ENCODE measurements around the gene TREML1. TPM values are rescaled to one million over a fixed set of nuclear protein-coding genes. Genes with fewer than 3 reads are reported as not detected.

The TREML1 gene
- total RNA-seq, 1 experiment from 2014 or later, result not detected

GRCh38 chr6:41163419-41163717, 9.2 kb upstream of the TREML1 start:
- CTCF ChIA-PET, result no interaction called here
- POLR2A ChIA-PET (ENCODE audit: low non-redundant PET), result interaction anchor here (0.5 kb wide), 1 partner anchor 28 kb away, joined by 5 read pairs; no protein-coding TSS in a partner anchor
- H3K4me1 ChIP-seq (ENCODE audit: insufficient read depth, low read length, poor library complexity, severe bottlenecking), result no peaks in the 10 kb centered on the region
- no peaks in the 10 kb centered on the region for H3K9me3 ChIP-seq (ENCODE audit: low read depth, low read length, poor library complexity, severe bottlenecking)
- intact Hi-C loops (cut with micrococcal nuclease; ENCODE audit: unreplicated experiment), result no loop called here
- no TSS peak for BruUV-seq (replicated peaks)
- H3K27me3 ChIP-seq (replicated peaks; ENCODE audit: insufficient read depth, low read depth, low read length, poor library complexity), result no peaks in the 10 kb centered on the region
- no peak overlapping the region for H3K4me3 ChIP-seq (ENCODE audit: low read depth, low read length, poor library complexity, severe bottlenecking)
- no peaks in the 10 kb centered on the region for H3K36me3 ChIP-seq (ENCODE audit: insufficient read depth, low read length, poor library complexity, severe bottlenecking)
- no peak for DNase-seq (ENCODE audit: low spot score)
- no peak overlapping the region for H3K27ac ChIP-seq (ENCODE audit: low read depth, low read length, poor library complexity, severe bottlenecking)
- no peak for TF ChIP-seq CTCF (conservative IDR thresholded peaks at IDR 0.05; ENCODE audit: low read depth, low read length)
- no peak for TF ChIP-seq EZH2 (IDR thresholded peaks at IDR 0.05; ENCODE audit: borderline replicate concordance, low read depth, low read length, poor library complexity, severe bottlenecking)

GRCh38 chr6:41162687-41163418, 8.7 kb upstream of the TREML1 start, which contains the start of gene TREM2:
TSS of gene TREM2 (minus strand) at chr6:41163116. CDS start at chr6:41163082, 34 bp downstream.
- H3K4me1 ChIP-seq (ENCODE audit: insufficient read depth, low read length, poor library complexity, severe bottlenecking), result no peaks in the 10 kb centered on the region
- TF ChIP-seq EZH2 (IDR thresholded peaks at IDR 0.05; ENCODE audit: borderline replicate concordance, low read depth, low read length, poor library complexity, severe bottlenecking) (no peak), CTCF (conservative IDR thresholded peaks at IDR 0.05; ENCODE audit: low read depth, low read length) (no peak)
- H3K4me3 ChIP-seq (ENCODE audit: low read depth, low read length, poor library complexity, severe bottlenecking), result no peak within 1 kb of the TSS
- intact Hi-C loops (cut with micrococcal nuclease; ENCODE audit: unreplicated experiment), result no loop called here
- no peak for DNase-seq (ENCODE audit: low spot score)
- no peaks in the 10 kb centered on the region for H3K9me3 ChIP-seq (ENCODE audit: low read depth, low read length, poor library complexity, severe bottlenecking)
- H3K36me3 ChIP-seq (ENCODE audit: insufficient read depth, low read length, poor library complexity, severe bottlenecking), result no peaks in the 10 kb centered on the region
- CTCF ChIA-PET, result no interaction called here
- no TSS peak for BruUV-seq (replicated peaks)
- no peak within 1 kb of the TSS for H3K27ac ChIP-seq (ENCODE audit: low read depth, low read length, poor library complexity, severe bottlenecking)
- H3K27me3 ChIP-seq (replicated peaks; ENCODE audit: insufficient read depth, low read depth, low read length, poor library complexity), result no peaks in the 10 kb centered on the region
- POLR2A ChIA-PET (ENCODE audit: low non-redundant PET), result interaction anchor here (0.5 kb wide), 1 partner anchor 29 kb away, joined by 5 read pairs; no protein-coding TSS in a partner anchor

- Histone ChIP-seq H3K9me3 (ENCODE audit: low read depth, low read length, poor library complexity, severe bottlenecking) (no peaks in the 10 kb centered on the region), H3K27me3 (replicated peaks; ENCODE audit: insufficient read depth, low read depth, low read length, poor library complexity) (no peaks in the 10 kb centered on the region), H3K36me3 (ENCODE audit: insufficient read depth, low read length, poor library complexity, severe bottlenecking) (no peaks in the 10 kb centered on the region), H3K4me3 (ENCODE audit: low read depth, low read length, poor library complexity, severe bottlenecking) (no peak overlapping the region), H3K4me1 (ENCODE audit: insufficient read depth, low read length, poor library complexity, severe bottlenecking) (no peaks in the 10 kb centered on the region), H3K27ac (ENCODE audit: low read depth, low read length, poor library complexity, severe bottlenecking) (no peak overlapping the region)
- no TSS peak for BruUV-seq (replicated peaks)
- no peak for DNase-seq (ENCODE audit: low spot score)
- intact Hi-C loops (cut with micrococcal nuclease; ENCODE audit: unreplicated experiment), result no loop called here
- ChIA-PET POLR2A (ENCODE audit: low non-redundant PET) (no interaction called here), CTCF (no interaction called here)
- TF ChIP-seq CTCF (conservative IDR thresholded peaks at IDR 0.05; ENCODE audit: low read depth, low read length), result no peak
- no peak for TF ChIP-seq EZH2 (IDR thresholded peaks at IDR 0.05; ENCODE audit: borderline replicate concordance, low read depth, low read length, poor library complexity, severe bottlenecking)
Measured at GRCh38 chr6:41161851-41162552, 7.9 kb upstream of the TREML1 start.

Data from A673 (cell line).